H1 (cell line): Measurements from ENCODE around the gene CYBRD1.

Experiments
- CTCF ChIP-seq, 3 experiments: IDR thresholded peaks; 1 replicate in 2 of 3; 2 replicates in 1 of 3; pipeline versions ENCODE4 v1.5.1 to v1.6.1; 2011; ENCODE audit warnings: low read length in 3 of 3, mild to moderate bottlenecking in 3 of 3, inconsistent platforms in 2 of 3, low read depth in 1 of 3, moderate library complexity in 1 of 3; ENCODE audit not compliant: insufficient read depth in 1 of 3; ENCODE audit errors: control extremely low read depth in 1 of 3
- GABPA ChIP-seq: IDR thresholded peaks from 2 replicates; pipeline ENCODE4 v1.6.1; 2011; ENCODE audit warnings: mild to moderate bottlenecking, low read length, moderate library complexity, borderline replicate concordance; ENCODE audit not compliant: insufficient read depth
- RXRA ChIP-seq: IDR thresholded peaks from 2 replicates; pipeline ENCODE4 v1.6.1; 2011; ENCODE audit warnings: low read depth, mild to moderate bottlenecking, low read length, moderate library complexity; ENCODE audit not compliant: insufficient read depth

- TF ChIP-seq CTCF (IDR thresholded peaks at IDR 0.05; ENCODE audit: control extremely low read depth in 1 of 3, insufficient read depth in 1 of 3, low read depth in 1 of 3, low read length in 3 of 3) (no peak), GABPA (no peak), RXRA (no peak)
Observed at GRCh38 chr2:171563301-171563700, 41.0 kb downstream of the CYBRD1 start.
